ENCODE measurements around the gene IFNA16. TPM values are rescaled to one million over a fixed set of nuclear protein-coding genes. Genes with fewer than 3 reads are reported as not detected.
"Not testable (repeated sequence)": the region's sequence is repeated elsewhere in the genome, so short reads cannot be mapped to it uniquely, and the experiment has no call there.

Gene IFNA16
- not detected for total RNA-seq
- polyA plus RNA-seq (2013, experiment 1 of 2) = not detected
- not detected for polyA plus RNA-seq (2013, experiment 2 of 2)
- long read RNA-seq, experiment 1 = 0 reads
- long read RNA-seq, experiment 2 = 0 reads
- long read RNA-seq, experiment 3 = 0 reads
- long read RNA-seq, experiment 4 = 0 reads

- H3K36me3 Mint-ChIP-seq (ENCODE audit: low read depth); H3K9me3 Mint-ChIP-seq; H3K9me3 ChIP-seq (ENCODE audit: control insufficient read depth, low read length); H3K4me3 ChIP-seq (ENCODE audit: low read length); DNase-seq; H3K9ac ChIP-seq (ENCODE audit: extremely low read depth, low read length, poor library complexity, severe bottlenecking); H3K4me3 Mint-ChIP-seq; H3K27ac ChIP-seq (ENCODE audit: low read depth, low read length); H3K4me1 Mint-ChIP-seq; H3K4me1 ChIP-seq (ENCODE audit: control insufficient read depth, insufficient read depth, low read length); H3K36me3 ChIP-seq (ENCODE audit: control insufficient read depth, insufficient read depth, low read length); H3K27ac Mint-ChIP-seq; H3K27me3 ChIP-seq (ENCODE audit: control insufficient read depth, insufficient read depth, low read length, poor library complexity, severe bottlenecking): not testable (repeated sequence)
- WGBS, 2 experiments (ENCODE audit: insufficient coverage in 1 of 2, insufficient read length in 1 of 2) = 94% methylated on average over 1 of the region's 1 CpG; no CpG with 5 or more reads in 1 of the 2 experiments
- peaks cover 58% of the 10 kb centered on the region for H3K27me3 Mint-ChIP-seq (ENCODE audit: insufficient read depth)
Measured at GRCh38 chr9:21217211-21217610, at the start of gene IFNA16. Gene IFNA16, minus strand, starts transcription at chr9:21217311. Its CDS starts 6 bp downstream, at chr9:21217305.

- peaks cover 9% of the 10 kb centered on the region for H3K4me1 Mint-ChIP-seq
- TF ChIP-seq CTCF (conservative IDR thresholded peaks at IDR 0.05) = peak; percentile 19
- 40% methylated on average over 1 of the region's 1 CpG; no CpG with 5 or more reads in 1 of the 2 experiments for WGBS, 2 experiments (ENCODE audit: insufficient coverage in 1 of 2, insufficient read length in 1 of 2)
- Histone ChIP-seq H3K4me1 (ENCODE audit: control insufficient read depth, insufficient read depth, low read length) (no peaks in the 10 kb centered on the region), H3K27me3 (ENCODE audit: control insufficient read depth, insufficient read depth, low read length, poor library complexity, severe bottlenecking) (peaks cover 100% of the 10 kb centered on the region), H3K36me3 (ENCODE audit: control insufficient read depth, insufficient read depth, low read length) (no peaks in the 10 kb centered on the region), H3K9me3 (ENCODE audit: control insufficient read depth, low read length) (peaks cover 6% of the 10 kb centered on the region), H3K4me3 (ENCODE audit: low read length) (no peak overlapping the region), H3K27ac (ENCODE audit: low read depth, low read length) (no peak overlapping the region), H3K9ac (ENCODE audit: extremely low read depth, low read length, poor library complexity, severe bottlenecking) (no peak overlapping the region)
- H3K4me3 Mint-ChIP-seq = no peak overlapping the region
- peaks cover 4% of the 10 kb centered on the region for H3K9me3 Mint-ChIP-seq
- H3K36me3 Mint-ChIP-seq (ENCODE audit: low read depth) = no peaks in the 10 kb centered on the region
- DNase-seq = no peak
- no peak overlapping the region for H3K27ac Mint-ChIP-seq
- H3K27me3 Mint-ChIP-seq (ENCODE audit: insufficient read depth) = peaks cover 99% of the 10 kb centered on the region
Measured at GRCh38 chr9:21265421-21266189, 48.5 kb upstream of the IFNA16 start.

GRCh38 chr9:21255538-21256212 lies 38.6 kb upstream of the IFNA16 start:
- H3K36me3 Mint-ChIP-seq (ENCODE audit: low read depth) = no peaks in the 10 kb centered on the region
- H3K4me1 ChIP-seq (ENCODE audit: control insufficient read depth, insufficient read depth, low read length) = no peaks in the 10 kb centered on the region

More at GRCh38 chr9:21255538-21256212, 38.6 kb upstream of the IFNA16 start:
- no peak overlapping the region for H3K27ac Mint-ChIP-seq
- Histone ChIP-seq H3K27ac (ENCODE audit: low read depth, low read length) (no peak overlapping the region), H3K9ac (ENCODE audit: extremely low read depth, low read length, poor library complexity, severe bottlenecking) (no peak overlapping the region), H3K4me3 (ENCODE audit: low read length) (no peak overlapping the region), H3K27me3 (ENCODE audit: control insufficient read depth, insufficient read depth, low read length, poor library complexity, severe bottlenecking) (peaks cover 99% of the 10 kb centered on the region), H3K36me3 (ENCODE audit: control insufficient read depth, insufficient read depth, low read length) (no peaks in the 10 kb centered on the region), H3K9me3 (ENCODE audit: control insufficient read depth, low read length) (peaks cover 27% of the 10 kb centered on the region)
- H3K9me3 Mint-ChIP-seq = peaks cover 15% of the 10 kb centered on the region
- H3K4me1 Mint-ChIP-seq = no peaks in the 10 kb centered on the region
- TF ChIP-seq CTCF (conservative IDR thresholded peaks at IDR 0.05) = no peak
- no peak overlapping the region for H3K4me3 Mint-ChIP-seq
- WGBS, 2 experiments (ENCODE audit: insufficient coverage in 1 of 2, insufficient read length in 1 of 2) = 82 to 86% methylated on average over 3 to 5 of the region's 5 CpGs
- no peak for DNase-seq
- peaks cover 93% of the 10 kb centered on the region for H3K27me3 Mint-ChIP-seq (ENCODE audit: insufficient read depth)

All from endodermal cell (in vitro differentiated cells).